WTC11 (cell line): ENCODE results near the gene COL25A1. TPM values are rescaled to one million over a fixed set of nuclear protein-coding genes. Genes with fewer than 3 reads are reported as not detected.

Experiments
- ATAC-seq: fragments of 200-7000 bp; cut with Tn5 transposase; 2 replicates; pipeline ENCODE4 v1.10.0; 2021; ENCODE audit warnings: mild to moderate bottlenecking, moderate library complexity
- CTCF ChIA-PET: fragments of 300-600 bp; sonication (Branson Sonifier 250); formaldehyde crosslinking; loops from one replicate; lab custom pipeline; 2021; ENCODE audit warnings: antibody characterized with exemption; lab: Charles Lee
- POLR2A ChIA-PET: fragments of 350-600 bp; sonication (Branson Sonifier 250); formaldehyde crosslinking; loops from one replicate; lab custom pipeline; 2021; ENCODE audit warnings: antibody characterized with exemption; lab: Charles Lee
- DNase-seq: peaks from one replicate; pipeline ENCODE4 v3.0.0; 2021; ENCODE audit warnings: low spot score
- H3K27ac Mint-ChIP-seq: 2 replicates; pipeline ENCODE4 v1.8.0; 2021; ENCODE audit warnings: mixed read lengths
- H3K27me3 Mint-ChIP-seq: 2 replicates; pipeline ENCODE4 v1.8.0; 2021; ENCODE audit warnings: low read depth, mild to moderate bottlenecking, moderate library complexity, mixed read lengths
- H3K36me3 Mint-ChIP-seq: 2 replicates; pipeline ENCODE4 v1.8.0; 2021; ENCODE audit warnings: mixed read lengths
- H3K4me1 Mint-ChIP-seq: 2 replicates; pipeline ENCODE4 v1.8.0; 2022; ENCODE audit warnings: mixed read lengths
- H3K4me3 Mint-ChIP-seq: 2 replicates; pipeline ENCODE4 v1.8.0; 2021; ENCODE audit warnings: mild to moderate bottlenecking, moderate library complexity, mixed read lengths
- H3K9me3 Mint-ChIP-seq: 2 replicates; pipeline ENCODE4 v1.8.0; 2021; ENCODE audit warnings: mixed read lengths
- ATF1 ChIP-seq: sonication (generic); formaldehyde crosslinking; IDR thresholded peaks from 2 replicates; pipeline ENCODE4 v1.8.1; 2023; ENCODE audit warnings: mild to moderate bottlenecking, moderate library complexity, missing genetic modification reagents
- ATF6 ChIP-seq: sonication (generic); formaldehyde crosslinking; IDR thresholded peaks from 2 replicates; pipeline ENCODE4 v1.8.1; 2023; ENCODE audit warnings: mild to moderate bottlenecking, missing genetic modification reagents
- ELF4 ChIP-seq: sonication (generic); formaldehyde crosslinking; IDR thresholded peaks from 2 replicates; pipeline ENCODE4 v1.8.1; 2022; ENCODE audit warnings: low read depth, mild to moderate bottlenecking, moderate library complexity, missing genetic modification reagents
- FOXJ3 ChIP-seq: sonication (generic); formaldehyde crosslinking; IDR thresholded peaks from 2 replicates; pipeline ENCODE4 v1.9.0; 2021; ENCODE audit warnings: missing genetic modification reagents, mild to moderate bottlenecking, borderline replicate concordance
- FOXK1 ChIP-seq: sonication (generic); formaldehyde crosslinking; IDR thresholded peaks from 2 replicates; pipeline ENCODE4 v1.8.0; 2022; ENCODE audit warnings: mild to moderate bottlenecking, moderate library complexity, missing genetic modification reagents
- FOXP1 ChIP-seq: sonication (generic); formaldehyde crosslinking; IDR thresholded peaks from 2 replicates; pipeline ENCODE4 v1.8.0; 2022; ENCODE audit warnings: missing genetic modification reagents, mild to moderate bottlenecking, moderate library complexity, borderline replicate concordance
- GABPB1 ChIP-seq: sonication (generic); formaldehyde crosslinking; IDR thresholded peaks from 2 replicates; pipeline ENCODE4 v1.8.1; 2023; ENCODE audit warnings: mild to moderate bottlenecking, missing genetic modification reagents
- GRHL2 ChIP-seq: fragments of 250-450 bp; sonication (Bioruptor Pico); IDR thresholded peaks from 2 replicates; pipeline ENCODE4 v1.8.0; 2022; ENCODE audit warnings: mild to moderate bottlenecking, moderate library complexity; ENCODE audit not compliant: insufficient replicate concordance, severe bottlenecking
- HMGXB4 ChIP-seq: sonication (generic); formaldehyde crosslinking; IDR thresholded peaks from 2 replicates; pipeline ENCODE4 v1.8.1; 2023; ENCODE audit warnings: mild to moderate bottlenecking, moderate library complexity, missing genetic modification reagents
- IRF2 ChIP-seq: sonication (generic); formaldehyde crosslinking; IDR thresholded peaks from 2 replicates; pipeline ENCODE4 v1.8.0; 2022; ENCODE audit warnings: low read depth, missing genetic modification reagents, borderline replicate concordance
- NFYB ChIP-seq: sonication (generic); formaldehyde crosslinking; conservative IDR thresholded peaks from 2 replicates; pipeline ENCODE4 v1.8.0; 2022; ENCODE audit warnings: low read depth, missing genetic modification reagents
- PRRX2 ChIP-seq: fragments of 250-450 bp; sonication (Bioruptor Pico); IDR thresholded peaks from 2 replicates; pipeline ENCODE4 v1.8.0; 2021; ENCODE audit warnings: mild to moderate bottlenecking
- RELA ChIP-seq: sonication (generic); formaldehyde crosslinking; IDR thresholded peaks from 2 replicates; pipeline ENCODE4 v1.8.1; 2022; ENCODE audit warnings: missing genetic modification reagents, mild to moderate bottlenecking, borderline replicate concordance
- RORB ChIP-seq: fragments of 250-450 bp; sonication (Bioruptor Pico); IDR thresholded peaks from 2 replicates; pipeline ENCODE4 v1.9.0; 2021; ENCODE audit warnings: mild to moderate bottlenecking
- SMAD4 ChIP-seq: sonication (generic); formaldehyde crosslinking; IDR thresholded peaks from 2 replicates; pipeline ENCODE4 v1.8.0; 2022; ENCODE audit warnings: mild to moderate bottlenecking, missing genetic modification reagents
- SOX15 ChIP-seq: fragments of 250-450 bp; sonication (Bioruptor Pico); IDR thresholded peaks from 2 replicates; pipeline ENCODE4 v1.9.0; 2021; ENCODE audit warnings: mild to moderate bottlenecking
- ZNF121 ChIP-seq: sonication (generic); formaldehyde crosslinking; IDR thresholded peaks from 2 replicates; pipeline ENCODE4 v1.8.0; 2023; ENCODE audit warnings: missing genetic modification reagents
- ZNF232 ChIP-seq: sonication (generic); formaldehyde crosslinking; IDR thresholded peaks from 2 replicates; pipeline ENCODE4 v1.8.0; 2022; ENCODE audit warnings: mild to moderate bottlenecking, missing genetic modification reagents
- ZNF317 ChIP-seq: sonication (generic); formaldehyde crosslinking; IDR thresholded peaks from 2 replicates; pipeline ENCODE4 v1.8.1; 2023; ENCODE audit warnings: low read depth, mild to moderate bottlenecking, moderate library complexity, missing genetic modification reagents, borderline replicate concordance
- ZSCAN18 ChIP-seq: fragments of 250-450 bp; sonication (Bioruptor Pico); IDR thresholded peaks from 2 replicates; pipeline ENCODE4 v2.1.2; 2022; ENCODE audit warnings: mild to moderate bottlenecking, moderate library complexity
- total RNA-seq: library from RNA; stranded (reverse); gene quantifications from 3 replicates; pipeline ENCODE4 v1.2.3, GENCODE V29; 2021
- TF ChIP-seq, protein P1 (sequence below): fragments of 200-600 bp; IDR thresholded peaks from 2 replicates; pipeline ENCODE4 v1.8.0; 2022; ENCODE audit warnings: antibody characterized with exemption
- TF ChIP-seq, protein P2 (sequence below): sonication (generic); formaldehyde crosslinking; conservative IDR thresholded peaks from 2 replicates; pipeline ENCODE4 v1.8.1; 2023; ENCODE audit warnings: mild to moderate bottlenecking, low read depth, missing genetic modification reagents, moderate library complexity

The COL25A1 gene
- total RNA-seq, 1 experiment from 2014 or later: 6.6 TPM

- no peak for TF ChIP-seq GRHL2 (CRISPR knock-in tag)
- no peak for TF ChIP-seq ZSCAN18 (CRISPR knock-in tag)
- TF ChIP-seq FOXP1: no peak
These were observed 18.8 kb upstream of the COL25A1 start (continued) for GRCh38 chr4:109321232-109321631.

- DNase-seq: no peak
- peaks cover 64% of the 10 kb centered on the region for H3K9me3 Mint-ChIP-seq
- ATAC-seq: no peak
These were observed 17.2 kb upstream of the COL25A1 start for GRCh38 chr4:109319684-109320083.

GRCh38 chr4:109319156-109319555 is 16.7 kb upstream of the COL25A1 start:
- ATAC-seq: no peak
- TF ChIP-seq, protein P1, sequence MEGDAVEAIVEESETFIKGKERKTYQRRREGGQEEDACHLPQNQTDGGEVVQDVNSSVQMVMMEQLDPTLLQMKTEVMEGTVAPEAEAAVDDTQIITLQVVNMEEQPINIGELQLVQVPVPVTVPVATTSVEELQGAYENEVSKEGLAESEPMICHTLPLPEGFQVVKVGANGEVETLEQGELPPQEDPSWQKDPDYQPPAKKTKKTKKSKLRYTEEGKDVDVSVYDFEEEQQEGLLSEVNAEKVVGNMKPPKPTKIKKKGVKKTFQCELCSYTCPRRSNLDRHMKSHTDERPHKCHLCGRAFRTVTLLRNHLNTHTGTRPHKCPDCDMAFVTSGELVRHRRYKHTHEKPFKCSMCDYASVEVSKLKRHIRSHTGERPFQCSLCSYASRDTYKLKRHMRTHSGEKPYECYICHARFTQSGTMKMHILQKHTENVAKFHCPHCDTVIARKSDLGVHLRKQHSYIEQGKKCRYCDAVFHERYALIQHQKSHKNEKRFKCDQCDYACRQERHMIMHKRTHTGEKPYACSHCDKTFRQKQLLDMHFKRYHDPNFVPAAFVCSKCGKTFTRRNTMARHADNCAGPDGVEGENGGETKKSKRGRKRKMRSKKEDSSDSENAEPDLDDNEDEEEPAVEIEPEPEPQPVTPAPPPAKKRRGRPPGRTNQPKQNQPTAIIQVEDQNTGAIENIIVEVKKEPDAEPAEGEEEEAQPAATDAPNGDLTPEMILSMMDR: no peak
- no peak for TF ChIP-seq FOXK1
- TF ChIP-seq ZNF121 (CRISPR knock-in tag): no peak
- no peak for TF ChIP-seq SMAD4 (CRISPR knock-in tag)
- no peak for TF ChIP-seq SOX15 (CRISPR knock-in tag)
- no peak for TF ChIP-seq GRHL2 (CRISPR knock-in tag)
- TF ChIP-seq RORB (CRISPR knock-in tag): no peak
- no peak for TF ChIP-seq RELA (CRISPR knock-in tag)
- no peak for TF ChIP-seq IRF2 (CRISPR knock-in tag)
- no peak for TF ChIP-seq ATF1 (CRISPR knock-in tag)
- TF ChIP-seq, protein P2, sequence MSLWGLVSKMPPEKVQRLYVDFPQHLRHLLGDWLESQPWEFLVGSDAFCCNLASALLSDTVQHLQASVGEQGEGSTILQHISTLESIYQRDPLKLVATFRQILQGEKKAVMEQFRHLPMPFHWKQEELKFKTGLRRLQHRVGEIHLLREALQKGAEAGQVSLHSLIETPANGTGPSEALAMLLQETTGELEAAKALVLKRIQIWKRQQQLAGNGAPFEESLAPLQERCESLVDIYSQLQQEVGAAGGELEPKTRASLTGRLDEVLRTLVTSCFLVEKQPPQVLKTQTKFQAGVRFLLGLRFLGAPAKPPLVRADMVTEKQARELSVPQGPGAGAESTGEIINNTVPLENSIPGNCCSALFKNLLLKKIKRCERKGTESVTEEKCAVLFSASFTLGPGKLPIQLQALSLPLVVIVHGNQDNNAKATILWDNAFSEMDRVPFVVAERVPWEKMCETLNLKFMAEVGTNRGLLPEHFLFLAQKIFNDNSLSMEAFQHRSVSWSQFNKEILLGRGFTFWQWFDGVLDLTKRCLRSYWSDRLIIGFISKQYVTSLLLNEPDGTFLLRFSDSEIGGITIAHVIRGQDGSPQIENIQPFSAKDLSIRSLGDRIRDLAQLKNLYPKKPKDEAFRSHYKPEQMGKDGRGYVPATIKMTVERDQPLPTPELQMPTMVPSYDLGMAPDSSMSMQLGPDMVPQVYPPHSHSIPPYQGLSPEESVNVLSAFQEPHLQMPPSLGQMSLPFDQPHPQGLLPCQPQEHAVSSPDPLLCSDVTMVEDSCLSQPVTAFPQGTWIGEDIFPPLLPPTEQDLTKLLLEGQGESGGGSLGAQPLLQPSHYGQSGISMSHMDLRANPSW: no peak
- TF ChIP-seq ZSCAN18 (CRISPR knock-in tag): no peak
- TF ChIP-seq ZNF317 (CRISPR knock-in tag): no peak
- H3K27me3 Mint-ChIP-seq: peaks cover 2% of the 10 kb centered on the region; the same call in 1 of the 2 replicates

More at GRCh38 chr4:109319684-109320083, 17.2 kb upstream of the COL25A1 start:
- TF ChIP-seq ATF6 (CRISPR knock-in tag) (no peak), NFYB (CRISPR knock-in tag) (no peak), HMGXB4 (CRISPR knock-in tag) (no peak), ELF4 (no peak), GABPB1 (CRISPR knock-in tag) (no peak), RORB (CRISPR knock-in tag) (no peak), ATF1 (CRISPR knock-in tag) (no peak), FOXJ3 (CRISPR knock-in tag) (no peak), ZNF232 (no peak), PRRX2 (CRISPR knock-in tag) (no peak)
- TF ChIP-seq, all 79 proteins: peak for 0
- no peak overlapping the region for H3K27ac Mint-ChIP-seq
- peaks cover 38% of the 10 kb centered on the region for H3K36me3 Mint-ChIP-seq
- no peaks in the 10 kb centered on the region for H3K4me1 Mint-ChIP-seq
- H3K4me3 Mint-ChIP-seq: no peak overlapping the region
- CTCF ChIA-PET: no interaction called here
- peaks cover 2% of the 10 kb centered on the region; the same call in 1 of the 2 replicates for H3K27me3 Mint-ChIP-seq
- POLR2A ChIA-PET: no interaction called here

More at GRCh38 chr4:109319156-109319555, 16.7 kb upstream of the COL25A1 start:
- Mint-ChIP-seq H3K36me3 (peaks cover 33% of the 10 kb centered on the region), H3K4me3 (no peak overlapping the region), H3K9me3 (peaks cover 62% of the 10 kb centered on the region), H3K4me1 (no peaks in the 10 kb centered on the region), H3K27ac (no peak overlapping the region)
- no peak for DNase-seq
- CTCF ChIA-PET: no interaction called here
- POLR2A ChIA-PET: no interaction called here
